ENCODE measurements around the gene FAH.

DNA sequence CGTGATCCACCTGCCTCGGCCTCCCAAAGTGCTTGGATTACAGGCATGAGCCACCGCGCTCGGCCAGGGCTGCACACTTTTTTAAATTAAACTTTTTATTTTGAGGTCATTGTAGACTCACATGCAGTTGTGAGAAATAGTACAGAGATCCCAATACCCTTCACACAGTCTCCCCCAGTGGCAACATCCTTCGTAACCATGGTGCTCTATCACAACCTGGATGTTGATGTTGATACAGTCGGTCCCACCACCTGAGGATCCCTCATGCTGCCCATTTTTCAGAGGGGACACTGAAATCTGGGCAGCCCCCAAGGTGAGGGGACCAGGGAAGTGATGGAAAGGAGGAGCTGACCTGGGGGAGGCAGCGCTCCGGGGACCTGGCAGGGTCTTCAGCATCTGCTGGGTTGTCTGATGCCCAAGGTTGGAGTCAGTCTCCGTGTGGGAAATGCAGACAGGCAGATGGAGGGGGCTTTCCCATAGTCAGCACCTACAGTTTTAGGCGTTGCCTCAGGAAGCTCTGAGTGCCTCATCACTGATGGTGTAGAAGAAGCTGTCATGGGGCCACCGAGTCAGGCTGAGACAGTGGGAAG lies 17.1 kb downstream of the FAH start:
- TF ChIP-seq EZH2 (IDR thresholded peaks at IDR 0.05; ENCODE audit: insufficient read depth, poor library complexity, severe bottlenecking) (no peak), EZH2phosphoT487 (IDR thresholded peaks at IDR 0.05; ENCODE audit: insufficient read depth, low read depth) (no peak)
